AG10803 (cell line): ENCODE measurements around the gene ARHGEF28.

Experiments
- DNase-seq: peaks from one replicate; pipeline ENCODE4 v3.0.0; 2010; ENCODE audit warnings: low read depth
- H3K4me3 ChIP-seq: 2 replicates; pipeline ENCODE4 v1.5.1; 2011; ENCODE audit warnings: mild to moderate bottlenecking, low read length, control low read depth
- TF ChIP-seq, protein P1 (sequence below): conservative IDR thresholded peaks from 2 replicates; pipeline ENCODE4 v1.5.1; 2011; ENCODE audit warnings: mild to moderate bottlenecking, low read length, control low read depth, inconsistent platforms

Gene ARHGEF28

DNA sequence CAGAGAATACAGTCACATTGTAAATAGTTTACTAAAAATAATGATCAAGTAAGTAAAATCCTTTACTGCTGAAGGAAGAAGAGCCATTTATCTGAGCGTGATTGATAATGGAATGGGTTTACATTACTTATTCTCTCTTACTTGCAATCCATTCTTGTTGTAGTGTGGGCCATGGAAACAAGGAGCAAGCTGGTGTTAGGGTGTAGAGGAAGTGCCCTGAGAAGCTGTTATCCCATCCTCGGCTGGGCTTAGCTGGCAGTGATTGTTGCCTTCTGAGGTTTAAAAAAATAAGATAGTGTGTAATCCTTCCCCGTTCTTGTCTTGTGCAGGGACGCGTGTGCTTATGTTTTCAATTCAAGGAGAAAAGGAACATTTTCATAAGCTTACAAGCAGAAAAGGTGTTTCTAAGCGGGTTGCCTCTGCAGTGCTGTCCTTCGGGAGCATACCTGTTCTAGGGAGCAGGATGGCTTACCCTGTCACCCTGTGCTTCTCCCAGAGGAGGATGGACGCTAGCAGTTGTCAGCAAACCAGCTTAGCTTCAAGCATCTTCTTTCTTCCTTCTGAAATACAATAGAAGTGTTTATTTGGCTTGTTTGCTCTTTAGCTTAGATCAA, 188.3 kb downstream of the ARHGEF28 start:
- H3K4me3 ChIP-seq, result no peak overlapping the region
- DNase-seq, result no peak
- TF ChIP-seq, protein P1, sequence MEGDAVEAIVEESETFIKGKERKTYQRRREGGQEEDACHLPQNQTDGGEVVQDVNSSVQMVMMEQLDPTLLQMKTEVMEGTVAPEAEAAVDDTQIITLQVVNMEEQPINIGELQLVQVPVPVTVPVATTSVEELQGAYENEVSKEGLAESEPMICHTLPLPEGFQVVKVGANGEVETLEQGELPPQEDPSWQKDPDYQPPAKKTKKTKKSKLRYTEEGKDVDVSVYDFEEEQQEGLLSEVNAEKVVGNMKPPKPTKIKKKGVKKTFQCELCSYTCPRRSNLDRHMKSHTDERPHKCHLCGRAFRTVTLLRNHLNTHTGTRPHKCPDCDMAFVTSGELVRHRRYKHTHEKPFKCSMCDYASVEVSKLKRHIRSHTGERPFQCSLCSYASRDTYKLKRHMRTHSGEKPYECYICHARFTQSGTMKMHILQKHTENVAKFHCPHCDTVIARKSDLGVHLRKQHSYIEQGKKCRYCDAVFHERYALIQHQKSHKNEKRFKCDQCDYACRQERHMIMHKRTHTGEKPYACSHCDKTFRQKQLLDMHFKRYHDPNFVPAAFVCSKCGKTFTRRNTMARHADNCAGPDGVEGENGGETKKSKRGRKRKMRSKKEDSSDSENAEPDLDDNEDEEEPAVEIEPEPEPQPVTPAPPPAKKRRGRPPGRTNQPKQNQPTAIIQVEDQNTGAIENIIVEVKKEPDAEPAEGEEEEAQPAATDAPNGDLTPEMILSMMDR, result no peak

DNA sequence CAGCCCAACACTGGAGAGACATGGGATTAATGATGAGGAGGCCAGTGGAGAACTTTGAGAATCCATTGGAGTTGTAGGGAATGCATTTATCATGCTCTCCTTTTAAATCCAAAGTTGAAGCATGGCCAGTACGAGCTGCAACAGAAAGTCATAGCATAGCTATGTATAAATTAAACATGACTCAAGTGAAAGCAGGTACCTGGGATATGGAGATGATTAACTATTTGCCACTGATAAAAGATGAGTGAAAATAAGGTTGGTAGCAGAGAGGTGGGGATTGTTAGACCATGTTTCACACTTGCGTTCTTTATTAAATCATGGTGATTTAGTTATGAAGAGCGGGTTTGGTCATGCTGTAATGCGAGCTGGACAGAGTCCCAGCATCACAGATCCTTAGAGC, 189.6 kb downstream of the ARHGEF28 start:
- TF ChIP-seq, protein P1, result no peak
- no peak overlapping the region for H3K4me3 ChIP-seq
- DNase-seq, result no peak

DNA sequence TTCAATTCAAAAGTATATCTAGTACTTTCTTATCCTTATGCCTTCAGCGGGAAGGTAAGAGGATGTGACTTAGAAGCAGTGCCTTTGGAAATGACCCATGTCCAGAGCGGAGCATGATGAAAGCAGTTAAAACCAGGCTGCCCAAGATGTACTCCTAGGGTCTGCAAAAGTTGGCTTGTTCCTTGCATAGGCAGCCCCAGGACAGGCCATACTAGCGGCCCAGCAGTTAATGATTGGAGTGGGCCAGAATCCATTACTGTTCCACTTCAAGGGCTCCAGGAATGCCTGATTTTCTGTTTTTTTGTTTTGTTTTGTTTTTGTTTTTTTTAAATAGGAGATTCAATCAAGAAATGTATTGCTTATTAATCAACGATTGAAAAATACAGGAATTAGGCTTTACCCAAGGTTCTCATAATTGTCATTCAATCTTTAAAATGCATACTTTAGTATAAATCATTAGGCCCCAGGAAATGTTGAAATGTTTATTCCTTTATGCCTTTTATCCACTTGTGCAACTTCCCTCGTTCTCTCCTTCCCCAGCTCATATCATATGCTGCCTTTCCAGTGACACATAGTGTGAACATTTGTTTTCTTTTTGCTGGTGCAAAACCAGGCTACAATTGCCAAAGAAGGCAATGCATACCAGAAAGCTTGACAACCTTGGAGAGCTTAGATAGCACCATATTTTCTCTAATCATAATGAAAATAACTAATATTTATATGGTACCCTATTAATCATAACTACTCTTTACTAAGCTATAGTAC, 190.8 kb downstream of the ARHGEF28 start:
- peak; percentile 92 for DNase-seq

DNA sequence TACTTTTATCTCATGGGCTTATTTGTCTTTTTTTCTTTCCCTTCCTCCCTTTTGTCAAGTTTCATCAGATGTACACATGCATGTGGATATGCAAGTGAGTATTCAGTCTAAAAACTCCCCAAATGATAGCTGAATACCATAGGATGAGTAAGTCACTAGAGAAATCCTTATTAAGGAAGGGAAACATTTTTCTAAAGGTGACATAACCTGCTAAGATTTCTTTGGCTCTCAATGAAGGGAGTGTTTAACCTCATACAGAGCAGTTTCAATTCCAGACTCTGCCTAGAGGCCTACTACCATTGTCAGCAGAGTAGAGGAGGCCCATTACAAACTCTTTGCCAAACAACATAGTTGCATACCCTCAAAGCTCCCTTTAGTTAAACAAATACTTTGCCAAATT, 192.4 kb downstream of the ARHGEF28 start:
- peak; percentile 89 for DNase-seq
- no peak overlapping the region for H3K4me3 ChIP-seq
- TF ChIP-seq, protein P1, result no peak

More for the DNA sequence above, 190.8 kb downstream of the ARHGEF28 start:
- TF ChIP-seq, protein P1, result no peak
- H3K4me3 ChIP-seq, result no peak overlapping the region

DNA sequence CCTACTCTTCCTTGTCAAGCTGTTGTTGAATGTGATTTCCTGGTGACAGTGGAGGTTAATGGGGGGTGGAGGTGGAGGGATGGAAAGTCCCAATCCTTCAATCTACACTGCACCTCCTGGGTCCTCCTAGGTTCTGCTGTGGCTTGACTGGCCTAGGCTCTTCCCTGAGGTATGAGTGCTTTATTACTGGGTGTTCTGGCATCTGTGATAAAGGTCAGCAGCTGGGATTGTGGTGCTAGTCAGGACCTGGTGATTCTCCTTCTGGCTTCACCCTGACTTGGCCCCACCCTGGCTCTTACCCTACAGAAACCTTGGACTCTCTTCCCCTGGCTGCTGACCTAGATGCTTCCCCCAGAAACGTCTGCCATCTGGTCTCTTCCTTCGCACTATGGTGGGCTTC, 194.3 kb downstream of the ARHGEF28 start:
- TF ChIP-seq, protein P1, result no peak
- H3K4me3 ChIP-seq, result no peak overlapping the region
- DNase-seq, result no peak

DNA sequence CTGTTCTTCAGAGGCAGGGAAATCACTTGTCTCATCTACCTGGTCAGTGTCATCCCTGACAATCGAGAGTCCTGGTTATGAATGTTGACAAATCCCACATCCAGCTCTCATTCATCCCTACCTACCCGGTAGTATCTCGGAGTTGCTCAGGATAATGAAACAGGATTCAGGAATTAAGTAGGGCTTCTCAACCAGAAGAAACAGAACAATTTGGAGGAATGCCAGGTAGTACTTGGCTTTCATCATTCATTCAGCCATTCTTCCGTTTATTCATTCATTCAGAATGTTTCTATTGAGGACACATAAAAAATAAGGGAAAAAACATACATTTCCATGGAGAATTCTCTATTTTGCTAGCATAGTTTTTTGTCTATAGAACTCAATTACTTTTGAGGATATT, 195.0 kb downstream of the ARHGEF28 start:
- TF ChIP-seq, protein P1, result no peak
- no peak for DNase-seq
- no peak overlapping the region for H3K4me3 ChIP-seq
